ENCODE data around the gene ATP11B.

ATP11B gene

DNA sequence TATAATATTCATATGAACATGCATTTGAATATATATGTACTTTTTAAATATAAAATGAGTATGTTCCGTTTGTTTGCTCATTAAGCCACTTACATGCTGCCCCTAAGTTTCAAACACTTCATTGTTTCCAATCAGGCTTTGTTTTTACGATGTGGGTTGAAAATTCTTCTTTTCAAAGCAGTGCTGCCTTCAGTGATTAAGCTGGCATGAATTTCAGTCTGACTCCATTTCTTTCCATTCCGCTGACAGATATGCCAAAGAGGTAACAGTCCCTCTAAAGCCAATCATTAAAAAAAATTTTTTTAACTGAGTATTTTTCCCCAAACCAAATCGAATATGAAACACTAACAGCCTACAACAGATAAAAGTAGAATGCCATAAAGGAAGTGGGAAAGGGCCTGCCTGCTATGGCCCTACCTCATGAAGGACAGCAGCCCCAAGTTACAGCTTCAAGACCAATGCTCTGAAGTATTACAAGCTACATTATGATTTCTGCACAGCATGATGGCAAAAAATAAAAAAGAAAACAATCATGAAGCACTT lies 147.0 kb downstream of the ATP11B start:
- Histone ChIP-seq H3K27me3 (ENCODE audit: control insufficient read depth in 2 of 2, insufficient read depth in 2 of 2, low read length in 2 of 2) (no peaks in the 10 kb centered on the region), H3K9ac (ENCODE audit: low read depth in 1 of 2, low read length in 2 of 2) (no peak overlapping the region), H3K36me3 (ENCODE audit: control insufficient read depth in 2 of 2, insufficient read depth in 2 of 2, low read length in 2 of 2) (peaks cover 4 to 7% of the 10 kb centered on the region in 2 donors), H3K27ac (ENCODE audit: low read depth in 2 of 2, low read length in 2 of 2) (no peak overlapping the region), H3K9me3 (ENCODE audit: control insufficient read depth in 2 of 2, low read length in 2 of 2) (no peaks in the 10 kb centered on the region), H3K4me1 (ENCODE audit: control insufficient read depth in 2 of 2, insufficient read depth in 2 of 2, low read length in 2 of 2) (no peaks in the 10 kb centered on the region), H3K4me3 (ENCODE audit: low read length in 2 of 2) (no peak overlapping the region)

DNA sequence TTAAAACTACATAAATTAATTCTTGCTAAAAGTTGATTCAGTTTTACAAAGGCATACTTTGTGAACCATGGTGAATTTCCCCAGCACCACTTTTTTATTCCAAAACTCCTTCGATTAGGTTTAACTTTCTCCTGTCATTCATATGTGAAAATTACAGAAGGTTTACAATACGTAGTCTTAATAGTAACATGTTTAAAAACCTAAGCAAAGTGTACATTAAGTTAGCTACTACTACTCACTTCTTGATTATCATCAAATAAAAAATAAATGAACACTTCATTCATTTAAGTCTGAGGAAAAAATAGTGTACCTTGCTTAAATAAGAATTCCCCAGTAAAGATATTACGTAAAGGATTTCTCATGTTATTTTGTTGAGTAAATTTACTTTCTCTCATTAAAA lies 148.4 kb downstream of the ATP11B start:
- Histone ChIP-seq H3K4me3 (ENCODE audit: low read length in 2 of 2) (no peak overlapping the region), H3K4me1 (ENCODE audit: control insufficient read depth in 2 of 2, insufficient read depth in 2 of 2, low read length in 2 of 2) (no peaks in the 10 kb centered on the region), H3K27ac (ENCODE audit: low read depth in 2 of 2, low read length in 2 of 2) (no peak overlapping the region), H3K9ac (ENCODE audit: low read depth in 1 of 2, low read length in 2 of 2) (no peak overlapping the region), H3K36me3 (ENCODE audit: control insufficient read depth in 2 of 2, insufficient read depth in 2 of 2, low read length in 2 of 2) (peaks cover 11 to 13% of the 10 kb centered on the region in 2 donors), H3K27me3 (ENCODE audit: control insufficient read depth in 2 of 2, insufficient read depth in 2 of 2, low read length in 2 of 2) (no peaks in the 10 kb centered on the region), H3K9me3 (ENCODE audit: control insufficient read depth in 2 of 2, low read length in 2 of 2) (no peaks in the 10 kb centered on the region)

DNA sequence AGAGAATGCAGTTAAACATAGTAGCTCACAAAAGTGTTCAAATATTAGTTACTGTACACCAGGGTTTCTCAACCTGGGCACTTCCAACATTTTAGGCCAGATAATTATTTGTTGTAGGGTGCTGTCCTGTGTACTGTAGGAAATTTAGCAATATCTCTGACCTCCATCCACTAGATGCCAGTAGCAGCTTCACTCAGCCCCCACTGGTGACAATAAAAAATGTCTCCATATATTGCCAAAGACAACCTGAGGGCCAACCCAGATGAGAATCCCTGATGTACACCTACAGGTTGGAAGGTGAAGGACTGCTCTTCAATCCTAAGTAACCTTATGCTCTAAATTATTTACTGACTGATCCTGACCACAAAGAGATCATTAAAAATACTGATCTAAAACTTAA lies 154.6 kb downstream of the ATP11B start:
- H3K36me3 ChIP-seq (ENCODE audit: control insufficient read depth in 2 of 2, insufficient read depth in 2 of 2, low read length in 2 of 2): peaks cover 19 to 21% of the 10 kb centered on the region in 2 donors
- no peak overlapping the region for H3K9ac ChIP-seq (ENCODE audit: low read depth in 1 of 2, low read length in 2 of 2)
- H3K4me1 ChIP-seq (ENCODE audit: control insufficient read depth in 2 of 2, insufficient read depth in 2 of 2, low read length in 2 of 2): no peaks in the 10 kb centered on the region
- no peaks in the 10 kb centered on the region for H3K27me3 ChIP-seq (ENCODE audit: control insufficient read depth in 2 of 2, insufficient read depth in 2 of 2, low read length in 2 of 2)
- no peak overlapping the region for H3K27ac ChIP-seq (ENCODE audit: low read depth in 2 of 2, low read length in 2 of 2)
- no peaks in the 10 kb centered on the region for H3K9me3 ChIP-seq (ENCODE audit: control insufficient read depth in 2 of 2, low read length in 2 of 2)
- no peak overlapping the region for H3K4me3 ChIP-seq (ENCODE audit: low read length in 2 of 2)

DNA sequence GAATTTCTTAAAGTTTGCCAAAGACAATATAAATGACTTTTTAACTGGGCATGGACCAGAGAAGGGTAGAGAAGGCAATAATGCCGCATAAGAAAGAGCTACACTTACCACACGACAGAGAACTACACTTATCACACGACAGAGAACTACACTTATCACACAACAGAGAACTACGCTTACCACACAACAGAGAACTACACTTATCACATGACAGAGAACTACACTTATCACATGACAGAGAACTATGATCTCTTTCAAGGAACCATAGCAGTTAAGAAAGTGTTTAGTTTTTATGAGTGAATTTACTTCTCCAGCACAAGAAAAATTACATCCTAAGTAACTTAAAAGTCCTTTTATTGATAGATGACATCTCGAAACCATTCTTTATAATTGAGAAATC lies 155.0 kb downstream of the ATP11B start:
- peaks cover 19 to 23% of the 10 kb centered on the region in 2 donors for H3K36me3 ChIP-seq (ENCODE audit: control insufficient read depth in 2 of 2, insufficient read depth in 2 of 2, low read length in 2 of 2)
- H3K27ac ChIP-seq (ENCODE audit: low read depth in 2 of 2, low read length in 2 of 2): no peak overlapping the region
- H3K4me3 ChIP-seq (ENCODE audit: low read length in 2 of 2): no peak overlapping the region

DNA sequence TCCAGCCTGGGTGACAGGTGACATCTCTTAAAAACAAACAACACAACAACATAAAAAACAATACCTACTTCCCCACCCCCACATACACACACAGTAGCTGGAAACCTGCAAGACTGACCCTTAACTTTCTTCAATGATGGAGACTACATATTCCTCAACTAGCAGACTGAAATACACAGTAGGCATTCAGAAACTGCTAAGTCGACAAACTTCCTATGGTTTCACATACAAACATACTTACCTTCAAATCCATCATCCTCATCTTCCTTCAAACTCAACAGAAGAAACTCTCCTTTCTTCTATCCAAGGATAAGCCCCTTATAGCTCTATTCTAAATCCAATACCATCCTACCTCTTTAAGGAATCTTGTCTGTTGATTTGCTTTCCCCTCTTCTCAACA lies 156.4 kb downstream of the ATP11B start:
- H3K27ac ChIP-seq (ENCODE audit: low read depth in 2 of 2, low read length in 2 of 2): no peak overlapping the region
- H3K36me3 ChIP-seq (ENCODE audit: control insufficient read depth in 2 of 2, insufficient read depth in 2 of 2, low read length in 2 of 2): peaks cover 16 to 21% of the 10 kb centered on the region in 2 donors

More for the DNA sequence above, 155.0 kb downstream of the ATP11B start:
- no peaks in the 10 kb centered on the region for H3K4me1 ChIP-seq (ENCODE audit: control insufficient read depth in 2 of 2, insufficient read depth in 2 of 2, low read length in 2 of 2)
- no peaks in the 10 kb centered on the region for H3K9me3 ChIP-seq (ENCODE audit: control insufficient read depth in 2 of 2, low read length in 2 of 2)
- no peaks in the 10 kb centered on the region for H3K27me3 ChIP-seq (ENCODE audit: control insufficient read depth in 2 of 2, insufficient read depth in 2 of 2, low read length in 2 of 2)
- H3K9ac ChIP-seq (ENCODE audit: low read depth in 1 of 2, low read length in 2 of 2): no peak overlapping the region

DNA sequence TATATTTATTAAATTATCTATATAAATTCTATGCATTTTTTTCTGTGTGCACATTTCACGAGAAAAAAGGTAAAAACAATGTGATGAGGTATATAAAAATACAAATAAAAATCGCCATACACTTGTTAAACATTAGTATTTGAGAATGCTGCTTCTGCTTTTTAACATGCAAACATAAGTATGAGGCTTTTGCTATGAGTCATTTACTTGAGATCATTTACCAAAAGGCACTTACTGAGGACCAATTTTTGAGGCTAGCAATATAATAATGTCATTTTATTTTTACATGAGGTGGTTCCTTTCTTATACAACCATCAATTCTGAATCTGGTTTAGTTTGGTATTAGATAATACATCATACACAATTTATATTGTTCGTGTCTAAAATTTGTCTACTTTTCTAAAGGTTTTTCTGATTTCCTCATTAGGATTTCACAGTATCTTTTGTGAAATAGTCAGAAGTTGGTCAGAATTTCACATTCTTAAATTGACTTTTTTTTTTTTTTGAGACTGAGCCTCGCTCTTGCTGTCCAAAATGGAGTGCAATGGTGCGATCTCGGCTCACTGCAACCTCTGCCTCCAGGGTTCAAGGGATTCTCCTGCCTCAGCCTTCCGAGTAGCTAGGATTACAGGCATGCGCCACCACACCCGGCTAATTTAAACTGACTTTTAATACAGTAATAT lies 161.4 kb downstream of the ATP11B start:
- peaks cover 3 to 15% of the 10 kb centered on the region in 2 donors for H3K36me3 ChIP-seq (ENCODE audit: control insufficient read depth in 2 of 2, insufficient read depth in 2 of 2, low read length in 2 of 2)
- no peak overlapping the region for H3K27ac ChIP-seq (ENCODE audit: low read depth in 2 of 2, low read length in 2 of 2)
- no peaks in the 10 kb centered on the region for H3K27me3 ChIP-seq (ENCODE audit: control insufficient read depth in 2 of 2, insufficient read depth in 2 of 2, low read length in 2 of 2)
- no peak overlapping the region for H3K9ac ChIP-seq (ENCODE audit: low read depth in 1 of 2, low read length in 2 of 2)
- no peaks in the 10 kb centered on the region for H3K4me1 ChIP-seq (ENCODE audit: control insufficient read depth in 2 of 2, insufficient read depth in 2 of 2, low read length in 2 of 2)
- no peaks in the 10 kb centered on the region for H3K9me3 ChIP-seq (ENCODE audit: control insufficient read depth in 2 of 2, low read length in 2 of 2)
- H3K4me3 ChIP-seq (ENCODE audit: low read length in 2 of 2): no peak overlapping the region

More for the DNA sequence above, 156.4 kb downstream of the ATP11B start:
- no peaks in the 10 kb centered on the region for H3K9me3 ChIP-seq (ENCODE audit: control insufficient read depth in 2 of 2, low read length in 2 of 2)
- H3K4me1 ChIP-seq (ENCODE audit: control insufficient read depth in 2 of 2, insufficient read depth in 2 of 2, low read length in 2 of 2): no peaks in the 10 kb centered on the region
- H3K4me3 ChIP-seq (ENCODE audit: low read length in 2 of 2): no peak overlapping the region
- H3K9ac ChIP-seq (ENCODE audit: low read depth in 1 of 2, low read length in 2 of 2): no peak overlapping the region
- H3K27me3 ChIP-seq (ENCODE audit: control insufficient read depth in 2 of 2, insufficient read depth in 2 of 2, low read length in 2 of 2): no peaks in the 10 kb centered on the region

DNA sequence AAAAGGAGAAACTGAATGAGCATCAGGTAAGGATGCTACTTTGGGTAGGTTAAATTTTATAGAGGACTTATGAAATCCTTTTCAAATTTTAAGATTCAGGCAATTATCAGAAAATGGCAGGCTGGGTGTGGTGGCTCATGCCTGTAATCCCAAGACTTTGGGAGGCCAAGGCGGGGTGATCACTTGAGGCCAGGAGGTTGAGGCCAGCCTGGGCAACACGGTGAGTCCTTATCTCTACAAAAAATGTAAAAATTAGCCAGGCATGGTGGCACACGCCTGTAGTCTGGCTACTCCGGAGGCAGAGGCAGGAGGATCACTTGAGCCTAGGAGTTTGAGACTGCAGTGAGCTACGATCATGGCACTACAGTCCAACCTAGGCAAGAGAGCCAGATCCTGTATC lies 163.9 kb downstream of the ATP11B start:
- no peaks in the 10 kb centered on the region for H3K9me3 ChIP-seq (ENCODE audit: control insufficient read depth in 2 of 2, low read length in 2 of 2)
- no peak overlapping the region for H3K9ac ChIP-seq (ENCODE audit: low read depth in 1 of 2, low read length in 2 of 2)
- no peak overlapping the region for H3K4me3 ChIP-seq (ENCODE audit: low read length in 2 of 2)
- no peaks in the 10 kb centered on the region for H3K27me3 ChIP-seq (ENCODE audit: control insufficient read depth in 2 of 2, insufficient read depth in 2 of 2, low read length in 2 of 2)
- peaks cover 2 to 20% of the 10 kb centered on the region in 2 donors for H3K36me3 ChIP-seq (ENCODE audit: control insufficient read depth in 2 of 2, insufficient read depth in 2 of 2, low read length in 2 of 2)
- peaks cover 0 to under 1% of the 10 kb centered on the region in 2 donors for H3K4me1 ChIP-seq (ENCODE audit: control insufficient read depth in 2 of 2, insufficient read depth in 2 of 2, low read length in 2 of 2)
- H3K27ac ChIP-seq (ENCODE audit: low read depth in 2 of 2, low read length in 2 of 2): no peak overlapping the region

DNA sequence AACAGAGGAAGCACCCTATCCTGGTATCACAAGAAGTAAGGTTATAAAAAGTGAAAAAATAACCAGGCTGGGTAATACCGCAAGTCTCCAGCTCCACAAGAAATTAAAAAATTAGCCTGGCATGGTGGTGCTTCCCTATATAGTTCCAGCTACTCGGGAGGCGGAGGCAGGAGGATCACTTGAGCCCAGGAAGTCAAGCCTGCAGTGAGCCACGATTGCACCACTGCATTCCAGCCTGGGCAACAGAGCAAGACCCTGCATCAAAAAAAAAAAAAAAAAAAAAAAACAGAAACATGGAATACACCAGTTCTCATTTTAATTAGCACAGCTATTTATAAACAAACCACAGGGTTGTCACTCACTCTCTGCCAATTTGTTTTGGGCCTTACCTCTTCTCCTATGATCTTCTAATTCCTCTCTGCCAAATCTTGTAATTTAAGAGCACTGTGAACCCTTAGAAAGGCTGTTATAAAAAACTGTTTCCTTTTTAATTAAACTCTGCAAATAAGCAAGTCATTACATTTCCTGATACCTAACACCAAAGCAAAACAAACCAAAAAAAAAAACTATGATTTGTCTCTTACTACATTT lies 164.5 kb downstream of the ATP11B start:
- H3K27me3 ChIP-seq (ENCODE audit: control insufficient read depth in 2 of 2, insufficient read depth in 2 of 2, low read length in 2 of 2): no peaks in the 10 kb centered on the region
- no peak overlapping the region for H3K4me3 ChIP-seq (ENCODE audit: low read length in 2 of 2)
- no peak overlapping the region for H3K9ac ChIP-seq (ENCODE audit: low read depth in 1 of 2, low read length in 2 of 2)
- H3K9me3 ChIP-seq (ENCODE audit: control insufficient read depth in 2 of 2, low read length in 2 of 2): no peaks in the 10 kb centered on the region
- H3K36me3 ChIP-seq (ENCODE audit: control insufficient read depth in 2 of 2, insufficient read depth in 2 of 2, low read length in 2 of 2): peaks cover 3 to 19% of the 10 kb centered on the region in 2 donors
- no peak overlapping the region for H3K27ac ChIP-seq (ENCODE audit: low read depth in 2 of 2, low read length in 2 of 2)
- H3K4me1 ChIP-seq (ENCODE audit: control insufficient read depth in 2 of 2, insufficient read depth in 2 of 2, low read length in 2 of 2): peaks cover 0 to 2% of the 10 kb centered on the region in 2 donors

DNA sequence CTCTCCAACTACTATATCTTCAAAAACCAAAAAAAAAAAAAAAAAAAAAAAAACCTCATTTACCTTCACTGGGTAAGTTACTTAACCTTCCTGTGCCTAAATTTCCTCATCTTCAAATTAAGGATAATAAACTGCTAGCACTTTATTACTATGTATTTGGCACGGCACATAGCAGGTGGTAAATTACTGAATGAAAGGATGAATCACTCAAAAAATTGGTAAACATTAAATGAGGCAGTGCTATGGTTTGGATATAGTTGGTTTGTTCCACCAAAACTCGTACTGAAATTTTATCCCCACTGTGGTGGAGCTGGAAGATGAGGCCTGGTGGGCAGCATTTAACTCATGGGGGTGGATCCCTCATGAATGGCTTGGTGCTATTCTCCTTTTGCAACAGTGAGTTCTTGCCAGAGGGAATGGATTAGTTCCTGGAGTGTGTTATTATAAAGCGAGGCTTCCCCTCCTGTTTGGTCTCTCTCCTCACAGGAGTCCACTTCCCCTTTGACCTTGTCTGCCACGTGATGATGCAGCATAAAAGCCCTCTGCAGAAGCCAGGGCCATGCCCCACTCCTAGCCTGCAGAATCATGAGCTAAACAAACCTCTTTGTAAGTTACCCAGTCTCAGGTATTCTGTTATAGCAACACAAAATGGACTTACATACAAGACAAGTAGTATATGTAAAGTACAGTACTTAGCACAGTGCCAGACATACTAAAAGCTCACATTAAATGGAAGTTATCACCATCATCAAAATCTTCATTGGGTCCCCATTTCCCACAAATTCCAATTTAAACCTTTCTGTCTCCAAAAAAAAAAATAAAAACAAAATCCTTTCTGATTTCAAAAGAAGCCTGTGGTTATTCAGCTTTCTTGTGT lies 166.4 kb downstream of the ATP11B start:
- Histone ChIP-seq H3K9ac (ENCODE audit: low read depth in 1 of 2, low read length in 2 of 2) (no peak overlapping the region), H3K27ac (ENCODE audit: low read depth in 2 of 2, low read length in 2 of 2) (no peak overlapping the region), H3K9me3 (ENCODE audit: control insufficient read depth in 2 of 2, low read length in 2 of 2) (no peaks in the 10 kb centered on the region), H3K27me3 (ENCODE audit: control insufficient read depth in 2 of 2, insufficient read depth in 2 of 2, low read length in 2 of 2) (no peaks in the 10 kb centered on the region), H3K4me1 (ENCODE audit: control insufficient read depth in 2 of 2, insufficient read depth in 2 of 2, low read length in 2 of 2) (peaks cover 0 to 2% of the 10 kb centered on the region in 2 donors), H3K4me3 (ENCODE audit: low read length in 2 of 2) (no peak overlapping the region), H3K36me3 (ENCODE audit: control insufficient read depth in 2 of 2, insufficient read depth in 2 of 2, low read length in 2 of 2) (peaks cover 3 to 16% of the 10 kb centered on the region in 2 donors)

DNA sequence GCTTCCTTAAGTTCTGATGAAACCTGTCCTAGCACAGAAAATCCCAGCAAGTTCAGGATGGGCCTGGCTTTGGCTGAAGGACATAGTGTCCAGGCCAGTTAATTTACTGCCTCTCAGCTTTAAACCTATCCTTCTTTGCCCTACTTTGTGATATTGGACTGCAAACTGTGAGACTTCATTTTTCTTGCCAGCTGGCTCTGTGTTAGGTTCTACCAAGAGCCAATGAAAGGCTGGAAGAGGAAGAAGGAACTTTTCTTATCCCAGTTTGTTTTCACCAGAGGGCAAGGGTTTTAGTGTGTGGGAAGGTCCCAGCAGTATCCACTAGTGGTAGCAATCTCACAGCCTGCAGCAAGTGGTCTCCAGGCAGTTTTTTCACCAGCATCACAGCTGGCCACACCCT lies 168.9 kb downstream of the ATP11B start:
- H3K4me3 ChIP-seq (ENCODE audit: low read length in 2 of 2): no peak overlapping the region
- H3K27ac ChIP-seq (ENCODE audit: low read depth in 2 of 2, low read length in 2 of 2): no peak overlapping the region

More for the DNA sequence above, 168.9 kb downstream of the ATP11B start:
- H3K9me3 ChIP-seq (ENCODE audit: control insufficient read depth in 2 of 2, low read length in 2 of 2): no peaks in the 10 kb centered on the region
- no peaks in the 10 kb centered on the region for H3K27me3 ChIP-seq (ENCODE audit: control insufficient read depth in 2 of 2, insufficient read depth in 2 of 2, low read length in 2 of 2)
- H3K9ac ChIP-seq (ENCODE audit: low read depth in 1 of 2, low read length in 2 of 2): no peak overlapping the region
- H3K36me3 ChIP-seq (ENCODE audit: control insufficient read depth in 2 of 2, insufficient read depth in 2 of 2, low read length in 2 of 2): peaks cover 3 to 15% of the 10 kb centered on the region in 2 donors
- H3K4me1 ChIP-seq (ENCODE audit: control insufficient read depth in 2 of 2, insufficient read depth in 2 of 2, low read length in 2 of 2): peaks cover 0 to 2% of the 10 kb centered on the region in 2 donors

Data from mucosa of rectum (tissue), 2 donors.